Spleen (tissue), 7 donors: ENCODE measurements around the gene PLK5.

Experiments
- CTCF ChIP-seq, 11 experiments: fragments of 200-600 bp in 7 of 11; fragments of 450-650 bp in 4 of 11; sonication (generic) in 4 of 11; IDR thresholded peaks in 8 of 11; conservative IDR thresholded peaks in 3 of 11; 1 replicate in 7 of 11; 2 replicates in 4 of 11; pipeline versions ENCODE4 v1.4.0 to v1.8.0; 2016 to 2021; ENCODE audit warnings: antibody characterized with exemption in 11 of 11, inconsistent platforms in 4 of 11, mild to moderate bottlenecking in 1 of 11
- POLR2A ChIP-seq, 3 donors: fragments of 450-650 bp; IDR thresholded peaks; one replicate each; pipeline ENCODE4 v1.5.1; 2017; ENCODE audit warnings: antibody characterized with exemption in 3 of 3, mild to moderate bottlenecking in 1 of 3
- POLR2AphosphoS5 ChIP-seq, 3 donors: sonication (generic); formaldehyde crosslinking; IDR thresholded peaks; one replicate each; pipeline ENCODE4 v1.5.1; 2017; ENCODE audit warnings: antibody characterized with exemption in 3 of 3
- donor health status: DM: no; HTN: no; CAD: no; lungs with moderate emphysema.
- donor health status: DM: no; HTN: no; CAD: no.
- donor health status: DM: no; HTN: no; CAD: no.

- TF ChIP-seq CTCF (IDR thresholded peaks at IDR 0.05 in 8 of 11, conservative IDR thresholded peaks at IDR 0.05 in 3 of 11) (no peak), POLR2AphosphoS5 (IDR thresholded peaks at IDR 0.05) (peak; percentile 10 to 66 (median 61)), POLR2A (IDR thresholded peaks at IDR 0.05) (no peak)
Observed at GRCh38 chr19:1580382-1580781, 56.5 kb downstream of the PLK5 start.
